HL-60 (cell line): Measurements from ENCODE around the gene PYHIN1.

Source experiments
- CTCF ChIP-seq: IDR thresholded peaks from one replicate; pipeline ENCODE4 v1.5.1; 2011; ENCODE audit warnings: low read length, control low read depth, inconsistent platforms; ENCODE audit not compliant: insufficient read depth
- GABPA ChIP-seq: IDR thresholded peaks from 2 replicates; pipeline ENCODE4 v1.6.1; 2012; ENCODE audit warnings: low read depth
- POLR2AphosphoS5 ChIP-seq: IDR thresholded peaks from 2 replicates; pipeline ENCODE4 v1.6.1; 2012; ENCODE audit warnings: low read depth
- REST ChIP-seq: IDR thresholded peaks from 2 replicates; pipeline ENCODE4 v1.6.1; 2012; ENCODE audit warnings: low read depth; ENCODE audit not compliant: insufficient replicate concordance
- SPI1 ChIP-seq: IDR thresholded peaks from 2 replicates; pipeline ENCODE4 v1.6.1; 2012; ENCODE audit warnings: low read depth, mild to moderate bottlenecking, borderline replicate concordance

GRCh38 chr1:158941317-158941716 is 10.0 kb downstream of the PYHIN1 start:
- TF ChIP-seq CTCF, result no peak
- TF ChIP-seq REST, result no peak
- no peak for TF ChIP-seq POLR2AphosphoS5
- TF ChIP-seq GABPA, result no peak
- TF ChIP-seq SPI1, result no peak
